GM19463 (cell line): ENCODE data around the gene DLX2.

Experiments used
- ATAC-seq: cut with Tn5 transposase; IDR thresholded peaks from one replicate; pipeline ENCODE4 v1.9.1; 2021; ENCODE audit warnings: mild to moderate bottlenecking, moderate library complexity; ENCODE audit not compliant: unreplicated experiment

DLX2 gene

DNA sequence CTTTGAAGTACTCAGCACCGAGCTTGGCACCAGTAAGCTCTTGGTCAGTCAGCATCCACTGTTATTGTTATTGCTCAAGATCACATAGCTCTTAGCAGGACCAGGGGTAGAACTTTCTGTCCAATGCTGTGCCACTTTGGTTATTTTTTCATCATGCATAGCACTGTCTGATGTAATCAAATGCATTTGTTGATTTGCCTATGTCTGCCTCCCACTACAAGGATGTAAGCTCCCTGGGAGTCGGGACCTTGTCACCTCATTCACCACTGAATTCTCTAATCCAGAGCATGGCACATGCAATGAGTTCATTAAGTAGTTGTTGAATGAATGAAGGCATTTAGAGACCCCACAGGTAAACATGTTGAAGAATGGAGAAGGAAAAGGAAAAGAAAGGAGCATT, 46.4 kb downstream of the DLX2 start:
- no peak for ATAC-seq

DNA sequence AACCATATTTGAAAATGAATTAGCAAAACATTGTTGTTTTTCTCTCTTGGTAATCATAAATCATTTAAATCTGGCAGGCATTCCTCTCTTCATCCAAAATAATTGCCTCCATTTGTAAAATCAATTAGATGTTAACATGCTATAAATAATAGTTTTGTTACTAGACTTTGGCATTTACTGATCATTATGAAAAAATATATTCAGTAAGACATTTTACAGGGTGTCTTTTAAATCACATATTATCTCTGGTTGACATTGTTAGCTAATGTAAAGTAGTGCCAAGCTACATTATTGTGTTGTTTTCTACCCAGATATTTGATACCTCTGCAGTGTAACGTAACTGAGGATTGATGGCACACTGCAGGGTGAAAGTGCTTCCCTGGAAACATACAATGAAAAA, 49.2 kb downstream of the DLX2 start:
- no peak for ATAC-seq

DNA sequence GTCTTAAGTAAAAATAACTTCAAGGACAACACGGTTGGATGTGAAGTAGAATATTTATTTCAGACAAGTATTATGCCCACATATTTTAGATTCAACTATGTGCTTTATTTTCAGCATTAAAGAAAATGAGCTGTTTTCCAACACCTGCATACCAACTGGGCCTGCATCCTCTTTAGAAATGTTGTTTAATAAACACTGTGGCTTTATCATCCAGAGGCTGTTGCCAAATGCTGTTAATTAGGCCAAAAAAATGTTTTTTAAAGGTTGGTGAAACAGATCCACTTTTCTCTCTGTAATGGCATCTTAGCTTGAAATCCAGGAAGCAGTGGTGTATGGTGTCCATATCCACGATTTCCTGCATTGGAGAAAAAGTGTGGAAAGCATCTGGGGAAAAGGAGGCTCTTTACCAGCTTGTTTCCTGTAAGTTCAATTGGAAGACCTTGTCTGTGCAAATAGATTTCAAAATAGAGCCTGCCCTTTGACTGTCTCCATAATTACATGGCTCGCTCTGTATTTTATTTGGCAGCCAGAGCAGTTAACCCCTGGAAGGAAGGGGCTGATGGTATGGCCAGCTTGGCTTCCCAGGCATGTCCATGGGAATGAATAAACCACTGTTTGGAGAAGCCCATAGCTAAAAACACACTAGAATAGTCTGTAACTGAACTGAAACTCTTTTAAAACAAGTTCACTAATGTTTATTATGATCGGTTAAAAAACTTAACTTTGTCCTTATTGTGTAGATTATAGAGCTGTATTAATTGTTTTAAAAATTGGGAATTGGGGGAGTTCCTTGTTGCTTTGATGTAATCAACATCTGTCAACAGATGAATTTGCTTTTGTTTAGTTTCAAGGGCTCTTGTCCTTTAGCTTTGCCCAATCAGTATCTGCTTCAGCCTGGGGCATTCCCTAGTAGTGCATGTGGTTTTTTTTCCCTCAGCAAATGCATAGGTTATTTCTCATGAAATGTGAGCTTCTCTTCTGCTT, 50.4 kb downstream of the DLX2 start:
- ATAC-seq = no peak

DNA sequence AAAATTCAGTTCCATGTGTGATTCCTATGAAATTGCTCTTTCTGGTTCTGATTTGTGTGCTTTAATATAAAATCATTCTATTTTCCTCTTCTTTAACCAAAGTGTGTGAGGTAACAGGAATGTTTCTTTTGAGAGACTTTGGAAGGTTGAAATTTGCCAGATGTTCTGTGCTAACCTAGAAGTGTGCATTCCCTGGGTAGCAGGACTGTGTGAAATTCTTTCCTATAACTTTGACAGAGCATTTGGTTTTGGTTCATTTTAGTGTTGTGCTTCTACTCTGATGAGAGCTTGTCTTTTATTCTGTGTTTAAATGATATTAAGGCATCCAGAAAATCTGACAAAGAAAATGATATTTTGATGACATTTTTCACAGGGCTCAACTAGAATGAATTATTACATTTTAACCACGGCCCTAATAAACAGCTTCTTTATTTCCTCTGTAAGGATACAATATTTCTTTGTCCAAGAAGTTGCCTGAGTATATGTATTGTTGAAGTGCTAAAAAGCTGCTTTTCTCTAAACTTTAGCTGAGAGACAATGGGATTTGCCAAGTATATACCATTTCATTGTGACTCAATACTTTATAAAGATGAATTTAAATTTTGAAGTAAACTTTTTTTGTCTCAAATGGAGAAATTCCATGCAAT, 52.1 kb downstream of the DLX2 start:
- no peak for ATAC-seq

DNA sequence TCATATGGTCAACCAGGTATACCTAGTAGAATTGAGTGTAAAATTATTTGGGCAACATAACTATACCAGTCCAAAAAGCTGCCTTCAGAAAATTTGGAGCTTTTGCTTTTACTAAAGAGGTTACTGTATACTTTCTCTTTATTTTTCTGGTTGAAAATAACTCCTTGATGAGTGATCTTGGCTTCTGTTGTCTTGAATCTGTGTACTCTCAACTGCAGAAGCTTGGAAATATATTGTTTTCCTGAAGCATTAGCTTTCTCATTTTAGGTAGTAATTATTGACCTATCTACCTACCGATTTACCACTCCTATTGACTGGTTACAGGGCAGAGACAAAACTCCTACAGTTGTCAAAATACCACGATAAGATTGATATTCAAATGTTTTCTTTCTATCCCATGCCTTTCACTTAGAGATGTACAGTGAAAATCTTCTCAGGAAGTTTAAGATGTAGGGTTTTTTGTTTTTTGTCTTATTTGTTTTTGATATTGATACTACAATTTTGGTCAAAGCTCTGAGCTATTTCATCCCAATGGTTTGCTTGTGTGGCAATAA, 53.1 kb downstream of the DLX2 start:
- no peak for ATAC-seq
